NCI-H1092 (cell line): ENCODE results near the gene ADGRB2.
"Not testable (repeated sequence)": the region's sequence is repeated elsewhere in the genome, so short reads cannot be mapped to it uniquely, and the experiment has no call there.

Experiments
- DNase-seq: peaks from one replicate; lab custom pipeline; 2025; lab: John Stamatoyannopoulos, UW

ADGRB2 gene

GRCh38 chr1:31725134-31725533 lies 39.0 kb downstream of the ADGRB2 start:
- no peak for DNase-seq

GRCh38 chr1:31723828-31724359 lies 40.2 kb downstream of the ADGRB2 start:
- DNase-seq, result no peak

- no peak for DNase-seq
Observed at GRCh38 chr1:31718327-31718897, 45.7 kb downstream of the ADGRB2 start.

DNA sequence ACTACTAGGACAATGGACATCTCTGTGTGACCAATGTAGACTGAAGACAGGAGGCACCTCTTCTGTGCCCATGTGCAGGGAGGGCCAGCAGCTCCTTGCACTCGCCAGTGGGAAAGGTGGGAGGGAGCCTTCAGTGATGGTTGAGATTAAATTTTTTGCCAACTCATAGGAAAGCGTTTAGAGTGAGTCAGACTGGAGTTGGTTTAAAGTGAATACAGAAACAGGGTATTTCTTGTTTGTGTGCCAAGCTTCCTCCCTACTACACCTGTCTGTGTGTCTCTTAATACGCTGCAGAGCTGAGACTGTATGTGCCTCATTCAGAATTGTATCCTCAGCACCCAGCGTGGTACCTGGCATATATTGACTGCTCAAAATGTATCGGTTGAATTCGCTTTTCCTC lies 46.8 kb downstream of the ADGRB2 start:
- no peak for DNase-seq

DNA sequence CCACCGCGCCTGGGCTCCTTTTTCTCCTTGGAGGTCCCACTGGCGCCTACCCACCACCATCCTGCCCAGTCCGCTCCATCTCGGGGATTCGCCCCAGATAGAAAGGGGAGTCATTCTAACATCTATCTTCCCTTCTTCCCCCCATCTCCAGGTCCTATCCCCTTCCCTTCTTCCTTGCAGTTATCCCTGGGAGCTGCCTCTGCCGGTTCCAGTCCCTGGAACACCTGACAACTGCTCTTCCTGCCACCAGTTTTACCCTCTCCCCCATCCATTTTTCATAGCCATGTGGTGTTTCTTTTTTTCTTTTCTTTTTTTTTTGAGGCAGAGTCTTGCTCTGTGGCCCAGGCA lies 48.3 kb downstream of the ADGRB2 start:
- no peak for DNase-seq

DNA sequence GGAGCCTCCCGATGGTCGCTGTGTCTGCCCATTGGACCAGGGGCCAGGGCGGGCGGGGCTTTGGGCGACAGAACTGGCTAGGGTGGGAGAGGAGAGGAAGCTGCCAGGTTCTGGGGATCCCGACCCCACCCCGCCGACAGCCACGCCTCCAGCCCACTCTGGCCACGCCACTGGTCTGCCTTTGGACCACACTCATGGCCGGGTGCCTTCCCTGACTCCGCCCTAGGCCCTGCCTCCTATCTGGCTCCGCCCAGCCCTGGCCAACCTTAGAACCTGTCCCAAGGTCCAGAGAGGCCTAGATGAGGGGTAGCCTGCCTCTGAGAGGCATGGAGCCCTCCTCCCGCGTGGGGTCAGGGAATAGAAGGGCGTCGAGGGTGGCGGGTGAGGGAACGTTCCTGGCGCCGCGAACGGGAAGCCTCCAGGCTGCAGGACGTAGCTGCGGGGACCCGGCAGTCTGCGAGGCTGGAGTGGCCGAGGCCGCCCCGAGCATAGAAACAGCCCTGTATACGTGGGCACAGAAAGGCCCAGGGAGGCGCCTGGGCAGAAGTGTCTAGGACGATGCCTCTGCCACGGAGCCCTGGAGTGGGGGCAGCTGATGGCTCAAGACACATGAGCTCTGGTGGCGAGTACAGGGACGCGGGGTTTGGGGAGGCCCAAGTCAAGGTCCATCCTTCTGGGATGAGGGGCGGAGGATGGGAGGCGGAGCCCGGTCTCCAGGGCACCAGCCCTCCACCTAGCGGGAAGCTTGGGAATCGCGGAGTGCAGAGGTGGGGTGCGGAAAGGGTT lies 48.9 kb downstream of the ADGRB2 start:
- DNase-seq, result peak; percentile 72

DNA sequence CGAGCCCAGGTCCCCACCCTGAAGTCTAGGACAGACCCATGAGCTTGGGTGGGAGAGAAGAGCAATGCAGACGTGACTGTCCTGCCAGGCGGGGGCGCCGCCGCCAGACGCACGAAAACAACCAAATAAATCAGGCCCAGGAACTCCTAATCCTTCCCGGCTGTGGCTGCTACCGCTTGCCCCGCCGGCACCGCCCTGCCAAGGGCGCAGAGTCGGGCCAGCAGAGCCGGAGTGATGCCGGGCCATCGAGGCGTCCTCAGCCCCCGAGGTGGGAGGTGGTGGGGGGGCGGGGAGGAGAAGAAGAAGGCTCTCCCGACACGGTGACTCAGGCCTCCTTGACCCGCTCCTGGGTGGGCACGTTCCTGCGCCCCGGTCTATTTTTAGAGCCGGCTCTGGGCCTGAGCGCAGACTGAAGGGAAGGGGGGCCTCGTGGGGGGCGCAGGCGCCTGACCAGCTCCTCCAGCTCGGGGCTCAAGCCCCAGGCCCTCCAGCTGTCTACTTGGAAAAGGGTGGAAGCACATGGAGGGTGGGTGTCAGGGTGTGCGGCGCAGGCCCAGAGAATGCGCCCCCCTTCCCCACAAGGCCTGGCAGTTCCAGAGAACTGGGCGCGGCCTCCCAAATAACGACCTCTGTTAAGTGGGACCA lies 49.6 kb downstream of the ADGRB2 start:
- peak; percentile 27 for DNase-seq

GRCh38 chr1:31712630-31713029 lies 51.5 kb downstream of the ADGRB2 start:
- DNase-seq, result no peak

DNA sequence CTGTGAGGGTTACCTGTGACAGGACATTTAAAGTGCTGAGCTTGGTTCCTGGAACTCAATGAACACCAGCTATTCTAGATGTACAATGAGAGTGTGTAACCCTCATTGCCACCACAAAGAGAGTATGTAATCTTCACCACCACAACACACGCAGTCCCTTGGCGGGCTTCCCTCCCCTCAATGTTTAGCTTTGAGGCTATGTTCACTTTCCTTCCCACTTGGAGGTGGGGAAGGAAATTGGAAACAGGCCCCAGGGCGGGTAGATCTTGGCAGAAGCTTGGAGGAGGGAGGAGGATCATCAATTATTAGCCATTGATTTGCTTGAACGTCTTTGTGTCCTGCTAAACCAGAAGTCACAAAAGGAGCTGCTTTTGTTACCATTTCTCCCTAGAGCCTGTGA lies 52.1 kb downstream of the ADGRB2 start:
- no peak for DNase-seq

DNA sequence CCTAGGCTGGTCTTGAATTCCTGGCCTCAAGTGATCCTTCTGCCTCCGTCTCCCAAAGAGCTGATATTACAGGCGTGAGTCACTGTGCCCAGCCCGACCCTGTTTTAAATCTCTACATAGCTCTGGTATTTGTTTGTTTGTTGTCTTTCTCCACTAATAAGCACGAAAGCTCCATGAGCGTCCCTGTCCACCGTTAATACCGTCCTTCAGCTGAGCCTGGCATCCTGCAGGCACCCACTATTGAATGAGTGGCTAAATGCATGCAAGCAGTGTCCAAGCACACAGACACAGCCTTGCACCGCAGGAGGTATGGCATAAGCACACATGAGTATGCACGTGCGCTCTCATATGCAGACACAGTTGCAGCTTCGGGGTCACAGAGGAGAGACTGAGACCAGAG lies 55.8 kb downstream of the ADGRB2 start:
- DNase-seq, result no peak

- DNase-seq, result no peak
Observed at GRCh38 chr1:31707711-31708110, 56.4 kb downstream of the ADGRB2 start.

DNA sequence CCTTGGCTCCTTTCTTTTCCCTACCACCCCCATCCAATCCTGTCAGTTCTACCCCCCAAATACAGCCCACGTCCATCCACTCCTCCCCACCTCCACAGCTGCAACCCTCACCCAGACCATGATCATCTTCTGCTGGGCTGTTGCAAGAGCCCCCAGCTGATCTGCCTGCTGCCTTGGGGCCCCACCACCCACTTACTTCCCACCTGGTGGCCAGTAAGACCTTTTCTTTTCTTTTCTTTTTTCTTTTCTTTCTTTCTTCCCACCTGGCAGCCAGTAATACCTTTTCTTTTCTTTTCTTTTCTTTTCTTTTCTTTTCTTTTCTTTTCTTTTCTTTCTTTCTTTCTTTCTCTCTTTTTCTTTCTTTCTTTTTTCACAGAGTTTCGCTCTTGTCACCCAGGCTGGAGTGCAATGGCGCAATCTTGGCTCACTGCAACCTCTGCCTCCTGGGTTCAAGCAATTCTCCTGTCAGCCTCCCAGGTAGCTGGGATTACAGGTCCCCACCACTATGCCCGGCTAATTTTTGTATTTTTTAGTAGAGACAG lies 57.0 kb downstream of the ADGRB2 start:
- DNase-seq, result not testable (repeated sequence)

- no peak for DNase-seq
Observed at GRCh38 chr1:31706384-31707058, 57.6 kb downstream of the ADGRB2 start.

GRCh38 chr1:31705080-31705866 lies 58.9 kb downstream of the ADGRB2 start:
- DNase-seq, result no peak

GRCh38 chr1:31704271-31705079 lies 59.7 kb downstream of the ADGRB2 start:
- DNase-seq, result peak; percentile 21

GRCh38 chr1:31703431-31704270 lies 60.5 kb downstream of the ADGRB2 start, which contains the start of gene COL16A1:
TSS of gene COL16A1 (minus strand) at chr1:31704017. CDS start at chr1:31702193, 1,824 bp downstream.
- DNase-seq, result no peak

- DNase-seq, result no peak
Observed at GRCh38 chr1:31702836-31703404, 61.2 kb downstream of the ADGRB2 start.

DNA sequence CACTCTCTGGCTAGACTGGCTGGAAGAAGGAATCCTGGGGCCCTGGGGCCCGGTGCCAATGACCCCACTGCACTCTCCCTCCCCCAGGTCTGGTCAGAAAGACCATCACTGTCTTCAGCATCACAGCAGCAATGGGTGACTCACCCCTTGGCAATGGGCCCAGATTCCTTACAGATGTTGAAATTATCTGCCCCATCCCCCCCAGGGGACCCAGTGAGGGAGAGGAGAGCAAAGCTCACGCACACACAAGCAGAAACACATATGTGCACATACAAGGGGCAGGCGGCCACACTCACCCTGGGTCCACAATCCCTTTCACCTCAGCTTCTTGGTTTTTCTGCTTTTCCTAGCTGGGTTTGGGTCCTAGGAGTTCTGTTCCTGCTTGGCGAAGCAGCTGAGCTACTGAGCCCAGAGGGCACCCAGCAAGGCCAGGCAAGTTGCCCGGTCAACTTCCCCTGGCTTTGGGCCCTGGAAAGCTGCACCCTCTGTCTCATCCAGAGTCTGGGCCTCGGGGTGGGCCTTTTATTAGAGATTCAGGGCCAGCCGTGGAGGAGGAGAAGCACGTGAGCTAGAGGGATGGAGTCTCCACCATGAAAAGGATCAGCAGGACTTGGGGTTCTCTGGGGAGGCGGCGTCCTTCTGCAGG lies 62.9 kb downstream of the ADGRB2 start:
- no peak for DNase-seq
